HG03520 (cell line): ENCODE data around the gene ZPR1.
"Not testable (repeated sequence)": the region's sequence is repeated elsewhere in the genome, so short reads cannot be mapped to it uniquely, and the experiment has no call there.

Source experiments
- ATAC-seq: cut with Tn5 transposase; IDR thresholded peaks from one replicate; pipeline ENCODE4 v1.9.1; 2021; ENCODE audit warnings: mild to moderate bottlenecking, moderate library complexity; ENCODE audit not compliant: unreplicated experiment

The ZPR1 gene

DNA sequence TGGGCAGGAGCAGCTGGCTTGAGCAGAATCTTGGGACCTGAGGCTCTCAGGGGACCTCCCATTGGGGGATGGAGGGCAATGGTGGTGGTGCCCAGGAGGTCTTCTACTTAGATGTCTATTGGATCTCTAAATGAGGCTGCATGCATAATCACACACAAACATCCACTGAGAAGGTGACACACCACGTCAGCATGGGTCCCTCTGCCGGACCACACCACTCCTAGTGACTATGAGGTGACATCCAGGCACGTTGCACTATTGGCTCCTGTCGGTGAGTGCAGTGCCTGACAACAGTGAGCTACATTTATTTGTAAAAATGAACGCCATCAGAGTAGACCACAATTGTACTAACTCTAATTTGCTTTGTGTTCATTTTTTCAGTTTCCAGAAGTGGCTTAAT is 37.6 kb upstream of the ZPR1 start:
- ATAC-seq: no peak

DNA sequence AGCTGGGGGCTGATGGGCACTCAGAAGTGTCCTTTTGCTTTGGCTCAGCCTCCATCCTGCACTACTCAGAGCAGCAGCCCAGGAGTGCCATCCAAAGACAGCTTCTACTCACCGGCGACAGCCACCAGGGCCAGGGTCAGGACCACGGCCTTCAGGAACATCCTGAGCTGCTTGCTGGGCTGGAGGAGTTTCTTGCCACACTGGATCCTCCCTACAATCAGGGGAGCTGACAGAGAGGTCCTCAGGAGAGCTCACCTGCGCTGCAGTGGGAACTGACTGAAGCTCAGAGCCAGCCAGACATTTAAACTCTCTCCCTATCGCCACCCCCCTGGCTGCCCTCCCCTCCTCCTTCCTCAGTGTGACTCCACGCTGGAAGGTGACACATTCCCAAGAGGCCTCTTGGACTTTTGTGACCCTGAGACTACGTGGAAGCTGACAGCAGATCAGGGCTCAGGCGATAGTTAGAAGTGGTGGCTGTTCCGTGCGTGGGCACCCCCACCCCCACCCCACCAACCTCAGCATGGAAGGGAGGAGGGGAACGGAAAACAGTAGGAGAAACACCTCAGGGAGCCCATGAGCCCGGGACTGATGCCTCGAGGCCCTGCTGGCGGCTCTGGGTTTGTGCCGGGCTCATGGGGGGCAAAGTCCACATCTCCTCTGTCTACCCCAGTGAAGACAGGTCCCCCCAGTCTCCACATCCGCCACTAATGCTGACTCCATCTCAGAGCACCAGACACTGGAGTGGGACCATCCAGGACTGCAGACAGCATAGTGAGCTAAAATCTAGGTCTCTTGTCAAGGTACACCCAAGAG is 35.4 kb upstream of the ZPR1 start, which contains the start of gene APOA4:
Gene APOA4 (minus strand): TSS at position 274 of the 813 bp plus-strand sequence. CDS start 113 bp downstream, at position 161.
- no peak for ATAC-seq

DNA sequence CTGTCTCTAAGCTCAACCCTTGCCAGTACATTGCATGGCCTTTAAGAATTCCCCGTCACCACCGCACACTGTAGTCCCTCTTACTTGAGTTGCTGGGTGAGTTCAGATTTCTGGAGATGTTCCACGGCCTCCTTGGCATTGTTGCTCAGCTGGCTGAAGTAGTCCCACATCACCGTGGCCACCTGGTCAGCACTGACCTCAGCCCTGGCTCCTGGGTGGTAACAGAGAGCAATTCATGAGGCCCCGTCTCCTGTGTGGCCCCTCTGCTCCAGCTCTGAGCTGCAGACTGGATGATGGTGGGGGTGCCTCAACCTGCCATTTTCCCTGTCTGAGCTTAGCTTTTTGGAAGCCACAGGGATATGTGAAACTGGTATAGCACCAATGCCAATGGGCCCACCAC is 34.8 kb upstream of the ZPR1 start:
- ATAC-seq: no peak

DNA sequence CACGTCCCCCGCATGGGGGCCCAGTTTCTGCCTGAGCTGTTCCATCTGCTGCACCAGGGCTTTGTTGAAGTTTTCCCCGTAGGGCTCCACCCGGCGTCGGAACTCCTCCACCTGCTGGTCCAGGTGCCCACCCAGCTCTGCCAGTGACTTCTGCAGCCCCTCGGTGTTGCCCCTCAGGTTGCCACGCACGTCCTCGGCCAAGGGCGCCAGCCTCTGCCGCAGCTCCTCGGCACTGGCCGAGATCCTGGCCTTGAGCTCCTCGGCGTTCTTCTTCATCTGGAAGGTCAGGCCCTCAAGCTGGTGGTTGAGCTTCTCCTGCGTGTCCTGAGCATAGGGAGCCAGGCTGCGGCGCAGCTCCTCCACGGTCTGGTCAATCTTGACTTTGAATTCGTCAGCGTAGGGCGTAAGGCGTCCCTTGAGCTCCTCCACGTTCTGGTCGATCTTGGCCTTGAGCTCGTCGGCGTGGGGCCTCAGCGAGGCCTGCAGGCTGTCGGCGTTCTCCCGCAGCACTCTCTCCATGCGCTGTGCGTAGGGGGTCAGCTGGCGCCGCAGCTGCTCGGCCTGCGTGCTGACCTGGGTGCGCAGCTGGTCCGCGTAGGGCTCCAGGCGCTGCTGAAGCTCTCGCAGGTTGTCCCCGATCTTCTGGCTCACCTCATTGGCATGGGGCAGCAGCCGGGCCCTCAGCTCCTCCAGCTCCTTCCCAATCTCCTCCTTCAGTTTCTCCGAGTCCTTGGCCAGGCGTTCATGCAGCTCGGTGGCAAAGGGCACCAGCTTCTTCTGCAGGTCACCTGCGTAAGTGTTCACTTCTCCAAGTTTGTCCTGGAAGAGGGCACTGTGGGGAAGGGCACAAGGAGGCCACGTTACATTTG is 33.5 kb upstream of the ZPR1 start:
- ATAC-seq: no peak

DNA sequence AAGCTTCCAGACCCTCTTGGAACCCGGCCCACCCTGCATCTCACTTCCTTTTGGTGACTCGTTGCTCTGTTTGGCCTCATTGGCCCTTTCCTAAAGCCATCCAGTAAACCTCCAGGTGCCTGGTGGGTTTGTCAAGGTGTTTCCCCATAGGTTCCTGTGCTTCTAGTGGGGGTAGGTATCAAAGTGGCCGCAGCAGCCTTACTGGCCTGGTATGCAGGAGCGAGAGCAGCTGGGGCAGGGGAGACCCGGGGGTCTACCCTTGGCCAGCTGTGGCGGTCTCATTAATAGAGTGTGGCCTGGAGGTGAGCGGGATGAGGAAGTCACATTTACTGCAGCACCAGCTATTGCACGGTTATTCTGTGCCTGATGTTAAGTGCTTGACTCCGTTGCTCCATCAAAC is 31.2 kb upstream of the ZPR1 start:
- no peak for ATAC-seq

DNA sequence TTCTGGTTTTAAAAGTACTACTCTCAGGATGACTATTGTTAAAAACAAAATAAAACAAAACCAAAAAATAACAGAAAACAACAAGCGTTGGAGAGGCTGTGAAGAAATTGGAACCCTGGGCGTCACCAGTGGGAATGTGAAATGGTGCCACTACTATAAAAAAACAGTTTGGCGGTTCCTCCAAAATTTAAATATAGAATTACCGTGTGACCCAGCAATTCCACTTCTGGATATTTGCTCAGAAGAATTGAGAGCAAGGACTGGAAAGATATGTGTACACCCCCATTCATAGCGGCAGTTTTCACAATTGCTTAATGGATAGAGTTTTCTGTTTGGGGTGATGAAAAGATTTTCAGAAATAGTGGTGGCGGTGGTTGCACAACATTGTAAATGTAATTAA is 26.7 kb upstream of the ZPR1 start:
- no peak for ATAC-seq

DNA sequence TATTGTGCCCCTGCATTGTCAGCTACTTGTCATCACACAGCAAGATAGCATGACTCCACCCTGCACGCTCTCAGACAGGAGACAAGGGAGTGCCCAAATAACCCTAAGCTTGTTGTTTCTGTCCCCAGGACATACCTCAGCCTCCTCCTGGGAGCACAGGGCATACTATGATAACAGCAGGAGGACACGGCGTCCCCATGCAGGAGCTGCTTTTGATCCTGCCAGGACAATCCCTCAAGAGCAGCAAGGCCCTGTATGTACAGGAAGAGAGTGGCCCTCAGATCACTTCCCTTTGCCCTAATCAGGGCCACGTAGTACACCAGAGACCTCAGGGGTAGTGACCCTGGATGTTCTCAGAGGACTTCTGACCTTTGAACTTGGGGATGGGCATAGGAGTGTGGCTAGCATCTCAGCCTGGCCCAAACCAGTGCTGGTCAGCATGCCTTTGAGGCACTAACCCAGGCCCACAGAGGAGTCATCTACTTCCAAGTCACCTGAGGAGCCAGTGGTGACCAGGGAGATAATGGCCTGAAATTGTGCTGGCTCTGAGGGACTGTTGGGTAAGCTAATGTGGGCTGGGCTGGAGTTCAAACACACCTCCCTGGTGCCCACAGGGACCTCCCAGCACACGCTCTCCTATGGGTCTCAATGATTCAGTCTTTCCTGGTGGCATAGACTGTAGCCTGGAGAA is 26.1 kb upstream of the ZPR1 start:
- no peak for ATAC-seq

DNA sequence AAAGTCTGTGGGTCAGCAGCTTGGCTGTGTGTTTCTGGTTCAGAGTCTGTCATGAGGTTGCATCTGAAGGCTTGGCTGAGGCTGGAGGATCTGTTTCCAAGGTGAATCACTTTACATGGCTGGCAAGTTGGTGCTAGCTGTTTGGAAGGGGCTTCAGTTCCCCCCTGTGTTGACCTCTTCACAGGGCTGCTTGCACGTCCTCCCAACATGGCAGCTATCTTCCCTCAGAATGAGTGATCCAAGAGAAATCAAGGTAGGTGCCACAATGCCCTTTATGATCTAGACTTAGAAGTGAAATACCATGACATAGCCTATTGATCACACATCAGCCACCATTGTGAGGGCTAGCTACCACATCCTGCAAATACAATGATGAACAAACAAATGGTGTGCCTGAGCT is 25.3 kb upstream of the ZPR1 start:
- ATAC-seq: no peak

DNA sequence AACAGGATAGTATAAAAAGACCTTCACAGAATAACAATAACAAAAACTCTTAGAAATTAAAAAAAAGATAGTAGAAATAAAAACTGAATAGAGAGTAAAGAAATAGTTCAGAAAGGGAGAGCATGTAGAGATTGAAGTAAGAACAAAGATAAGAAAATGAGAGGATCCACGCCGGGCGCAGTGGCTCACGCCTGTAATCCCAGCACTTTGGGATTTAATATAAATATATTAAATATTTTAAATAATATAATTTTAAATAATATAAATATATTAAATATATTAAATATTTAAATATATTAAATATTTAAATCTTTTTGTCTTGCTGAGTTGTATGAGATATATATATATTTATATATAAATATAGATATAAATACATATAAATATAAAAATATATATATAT is 24.3 kb upstream of the ZPR1 start:
- ATAC-seq: no peak

DNA sequence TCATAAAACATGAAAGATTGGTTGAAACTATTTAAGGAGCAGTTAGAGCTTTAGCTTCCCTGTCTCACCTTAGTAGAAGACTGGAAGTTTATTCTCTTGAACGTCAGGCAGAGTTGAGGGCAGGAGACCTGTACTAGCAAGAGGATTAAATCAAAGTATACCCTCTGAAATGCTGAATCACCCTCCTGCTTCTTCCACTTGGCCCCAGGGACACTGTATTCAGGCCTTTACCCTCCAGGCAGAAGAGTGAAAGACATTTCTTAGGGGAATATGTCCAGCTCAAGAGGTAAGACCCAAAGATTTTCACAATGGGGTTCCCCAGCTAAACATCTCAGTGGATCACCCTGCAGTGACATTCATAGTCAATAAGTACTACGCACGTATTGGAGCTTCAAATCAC is 23.4 kb upstream of the ZPR1 start:
- no peak for ATAC-seq

DNA sequence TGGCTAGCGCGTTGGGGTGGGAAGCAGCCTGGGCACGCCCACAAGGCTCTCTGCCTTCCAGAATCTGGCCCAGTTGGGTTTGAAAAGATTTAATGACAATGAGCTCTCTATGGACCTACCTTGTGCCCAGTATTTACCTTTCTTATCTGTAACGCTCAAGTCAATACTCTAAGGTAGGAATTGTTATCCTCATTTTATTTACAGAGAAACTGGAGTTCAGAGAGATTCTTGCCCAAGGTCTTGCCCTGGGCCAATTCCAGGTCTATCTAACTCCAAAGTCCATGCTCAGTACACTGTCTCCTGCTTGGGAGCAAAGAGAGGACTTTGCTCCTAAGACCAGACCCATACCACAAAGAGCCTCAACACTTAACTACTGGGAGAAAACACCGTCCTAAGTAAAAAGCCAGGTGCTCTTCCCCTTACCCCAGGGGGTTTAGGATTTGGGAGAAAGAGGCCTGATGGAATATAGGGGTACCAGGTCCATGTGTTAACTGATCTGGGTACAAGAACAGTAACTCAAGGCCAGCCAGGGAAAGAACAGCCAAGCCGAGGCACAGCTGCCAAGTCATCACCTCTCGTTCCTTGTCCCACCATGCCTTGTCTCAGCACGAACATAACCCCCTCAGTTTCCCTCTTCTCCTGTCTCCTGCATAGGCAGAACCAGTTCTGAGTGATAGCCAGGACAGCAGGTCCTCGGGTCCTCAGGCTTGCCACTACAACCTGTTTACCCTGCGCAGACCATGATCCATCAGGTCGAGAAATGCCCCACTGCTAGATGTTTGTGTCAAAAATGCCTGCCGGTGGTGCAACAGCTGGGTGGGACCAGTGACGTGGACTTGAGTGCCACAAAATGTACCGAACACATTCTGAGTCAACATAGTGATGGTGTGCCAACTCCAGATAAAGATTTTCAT is 20.7 kb upstream of the ZPR1 start:
- no peak for ATAC-seq

DNA sequence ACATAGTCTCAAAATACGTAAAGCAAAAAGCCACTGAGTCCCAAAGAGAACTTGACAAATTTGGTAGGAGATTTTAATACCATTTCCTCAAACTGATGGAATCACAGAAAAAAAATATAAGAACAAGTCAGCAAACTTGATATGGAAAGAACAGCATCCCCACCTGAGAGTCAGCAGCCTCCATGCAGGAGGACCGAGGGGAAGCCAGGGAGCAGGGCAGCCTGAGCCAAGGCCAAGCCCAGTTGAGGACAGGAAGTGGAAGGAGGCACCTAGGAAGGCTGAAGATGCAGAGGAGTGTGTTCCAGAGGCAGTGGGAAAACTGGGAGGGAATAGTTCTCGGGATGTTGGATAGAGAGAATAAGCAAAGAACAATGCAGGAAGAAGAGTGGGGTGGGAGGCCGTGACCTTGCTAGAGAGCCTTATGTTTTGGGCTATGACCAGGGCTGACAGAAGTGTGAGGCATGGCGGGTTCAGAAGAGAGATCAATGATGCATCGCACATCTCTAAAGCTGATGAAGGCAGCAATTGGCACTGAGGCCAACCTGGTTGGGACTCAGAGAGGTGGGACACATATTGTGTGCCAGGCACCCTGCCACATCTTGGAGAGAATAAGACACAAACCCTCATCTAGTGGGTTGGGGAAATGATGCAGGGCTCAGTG is 19.9 kb upstream of the ZPR1 start:
- no peak for ATAC-seq

DNA sequence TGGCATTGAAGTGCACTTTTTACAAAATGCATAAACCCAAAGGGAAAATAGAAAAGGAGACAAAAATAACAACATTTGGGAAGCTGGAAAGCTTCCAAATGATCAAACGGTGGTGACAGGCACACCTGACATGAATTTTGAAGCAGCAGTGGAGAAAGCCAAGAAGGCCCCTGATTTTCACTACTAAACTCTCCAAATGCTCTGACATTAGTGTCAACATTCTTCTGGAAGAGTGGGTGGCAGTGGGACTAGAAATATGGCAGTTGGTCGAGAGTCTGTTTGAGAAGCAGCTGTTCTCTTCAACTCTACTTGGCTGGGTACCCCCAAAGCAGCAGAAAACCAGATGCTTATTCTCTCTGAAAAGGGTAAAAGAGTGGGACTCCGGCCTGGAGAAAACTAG is 16.2 kb upstream of the ZPR1 start:
- ATAC-seq: no peak

DNA sequence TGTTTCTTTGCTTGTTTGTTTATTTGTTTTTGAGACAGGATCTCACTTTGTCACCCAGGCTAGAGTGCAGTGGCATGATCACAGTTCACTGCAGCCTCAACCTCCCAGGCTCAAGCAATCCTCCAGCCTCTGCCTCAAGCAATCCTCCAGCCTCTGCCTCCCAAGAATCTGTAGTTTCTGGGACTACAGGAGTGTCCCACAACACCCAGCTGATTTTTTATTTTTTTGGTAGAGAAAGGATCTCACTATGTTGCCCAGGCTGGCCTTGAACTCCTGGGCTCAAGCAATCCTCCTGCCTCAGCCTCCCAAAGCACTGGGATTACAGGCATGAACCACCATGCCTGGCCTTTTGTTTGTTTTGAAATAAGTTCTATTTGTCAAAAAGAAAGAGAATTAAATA is 13.8 kb upstream of the ZPR1 start:
- ATAC-seq: not testable (repeated sequence)

DNA sequence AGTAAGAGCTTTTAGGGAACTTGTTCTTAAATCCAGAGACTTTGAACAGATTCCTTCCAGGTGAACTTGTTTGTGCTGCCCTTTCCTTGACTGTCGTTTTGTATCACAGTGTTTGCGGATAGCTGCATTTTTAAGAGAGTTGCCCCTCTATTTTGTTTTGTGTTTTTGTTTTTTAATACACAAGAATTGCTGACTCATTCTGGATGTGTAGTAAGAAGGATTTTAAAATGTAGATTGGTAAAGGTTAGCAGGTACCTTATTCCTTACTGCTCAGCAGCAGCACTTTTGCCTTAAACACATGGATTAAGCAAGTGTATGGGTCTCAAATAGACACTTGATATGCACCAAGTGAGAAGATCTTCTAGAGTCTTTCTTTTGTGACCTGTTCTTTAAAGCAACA is 12.8 kb upstream of the ZPR1 start:
- no peak for ATAC-seq

DNA sequence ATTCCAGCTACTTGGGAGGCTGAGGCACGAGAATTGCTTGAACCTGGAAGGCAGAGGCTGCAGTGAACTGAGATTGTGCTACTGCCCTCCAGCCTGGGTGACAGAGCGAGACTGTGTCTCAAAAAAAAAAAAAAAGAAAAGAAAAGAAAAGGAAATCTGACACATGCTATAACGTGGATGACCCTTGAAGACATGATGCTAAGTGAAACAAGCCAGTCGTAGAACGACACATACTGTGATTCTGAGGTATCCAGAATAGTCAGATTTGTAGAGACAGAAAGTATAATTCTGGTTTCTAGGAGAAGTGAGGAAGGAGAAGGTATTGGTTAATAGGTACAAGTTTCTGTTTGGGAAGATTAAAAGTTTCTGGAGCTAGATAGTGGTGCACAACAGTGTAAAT is 10.5 kb upstream of the ZPR1 start:
- ATAC-seq: no peak

DNA sequence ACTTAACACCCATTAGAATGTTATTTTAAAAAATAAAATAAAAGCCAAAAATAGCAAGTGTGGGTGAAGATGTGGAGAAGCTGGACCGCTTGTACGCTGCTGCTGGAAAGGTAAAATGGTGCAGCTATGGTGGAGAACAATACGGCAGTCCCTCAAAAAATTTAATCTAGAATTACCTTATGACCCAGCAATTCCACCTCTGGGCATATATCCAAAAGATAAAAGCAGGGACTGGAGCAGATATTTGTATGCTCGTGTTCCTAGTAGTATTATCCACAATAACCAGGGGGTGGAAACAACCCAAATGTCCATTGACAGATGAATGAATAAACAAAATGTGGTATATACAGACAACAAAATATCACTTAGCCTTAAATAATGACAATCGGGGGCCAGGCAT is 10.0 kb upstream of the ZPR1 start:
- ATAC-seq: no peak

DNA sequence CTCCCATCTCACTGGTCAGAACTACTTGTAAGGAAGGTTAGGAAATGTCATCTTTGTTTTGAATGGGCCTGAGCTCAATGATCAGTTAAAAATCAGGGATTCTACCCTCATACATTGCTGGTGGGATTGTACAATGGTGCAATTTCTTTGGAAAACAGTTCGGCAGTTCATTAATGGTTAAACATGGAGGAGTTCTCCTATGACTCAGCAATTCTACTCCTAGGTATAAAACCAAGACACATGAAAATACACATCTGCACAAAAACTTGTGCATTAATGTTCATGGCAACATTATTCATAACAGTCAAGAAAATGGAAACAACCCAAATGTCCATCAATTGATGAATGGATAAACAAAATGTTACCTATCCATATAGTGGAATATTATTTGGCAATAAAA is 8.7 kb upstream of the ZPR1 start:
- ATAC-seq: no peak

DNA sequence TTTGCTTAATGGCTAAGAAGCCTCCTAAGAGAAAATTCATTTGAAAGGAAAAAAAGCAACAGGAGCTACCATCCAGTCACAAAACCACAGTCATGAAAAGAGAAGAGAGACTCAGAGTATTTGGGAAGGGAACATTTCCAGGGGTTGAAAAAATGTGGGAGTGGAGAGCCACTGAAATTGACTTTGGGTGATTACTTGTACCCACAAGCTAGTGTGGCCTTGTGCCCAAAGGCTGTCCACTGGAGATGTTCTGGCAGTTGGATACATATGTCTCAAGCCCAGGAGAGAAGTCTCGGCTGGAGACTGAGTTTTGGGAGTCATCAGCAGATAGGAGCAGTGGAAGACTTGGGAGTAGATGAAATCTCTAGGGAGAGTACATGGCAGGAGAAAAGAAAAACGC is 7.0 kb upstream of the ZPR1 start:
- ATAC-seq: no peak

DNA sequence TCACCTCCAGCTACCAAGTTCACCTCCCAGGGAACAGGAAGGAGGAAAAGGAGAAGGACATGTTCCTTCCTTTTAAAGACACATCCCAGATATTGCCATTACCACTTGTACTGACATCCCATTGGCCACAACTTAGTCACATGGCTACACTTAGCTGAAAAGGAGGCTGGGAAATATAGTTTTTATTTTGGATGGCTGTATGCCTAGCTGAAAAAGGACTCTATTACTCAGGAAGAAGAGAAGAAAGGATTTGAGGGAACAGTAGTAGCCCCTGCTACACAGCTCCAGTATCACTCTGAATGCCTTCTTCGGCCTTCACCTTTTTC is 5.9 kb upstream of the ZPR1 start:
- ATAC-seq: no peak
